ENCODE measurements around the gene DCTN2. TPM values are rescaled to one million over a fixed set of nuclear protein-coding genes. Genes with fewer than 3 reads are reported as not detected.

DCTN2 gene
- polyA plus RNA-seq, 1 of the 3 experiments (the other 2 are of a cell fraction) = 122 TPM

- CTCF ChIA-PET = interaction anchor here (0.9 to 6.1 kb wide), 6 partner anchors 13 to 245 kb away, joined by 3 to 28 read pairs (median 6); partner anchors contain the start of gene GLI1
Observed at GRCh38 chr12:57487055-57487596, 59.9 kb downstream of the DCTN2 start.

DNA sequence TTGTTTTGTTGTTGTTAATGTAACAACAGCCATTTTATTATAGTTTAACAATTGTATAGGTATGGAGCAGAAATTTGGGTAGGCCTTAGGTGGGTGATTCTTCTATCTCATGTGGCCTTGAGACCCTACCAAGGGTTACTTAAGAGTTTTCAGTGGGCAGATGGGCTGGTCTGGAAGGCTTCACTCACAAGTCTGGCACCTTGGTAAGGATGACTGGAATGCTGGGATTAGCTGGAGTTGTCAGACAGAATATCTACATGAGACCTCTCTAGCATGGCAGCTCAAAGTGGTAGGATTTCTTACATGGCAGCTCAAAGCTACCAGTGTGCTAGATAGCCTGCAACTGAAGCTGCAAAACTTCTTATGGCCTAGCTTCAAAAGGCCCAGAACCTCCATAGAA lies 61.3 kb downstream of the DCTN2 start:
- peaks cover 5% of the 10 kb centered on the region for H3F3A ChIP-seq (replicated peaks; ENCODE audit: insufficient read depth)
- no peak overlapping the region for H3K4me3 ChIP-seq (ENCODE audit: low read depth in 2 of 2, low read length in 1 of 2)
- H3K9ac ChIP-seq = no peak overlapping the region
- POLR2A ChIA-PET = no interaction called here
- no peak overlapping the region for H2AFZ ChIP-seq (ENCODE audit: low read depth)
- no peaks in the 10 kb centered on the region for H3K9me3 ChIP-seq
- H3K9me2 ChIP-seq = no peaks in the 10 kb centered on the region
- CTCF ChIA-PET = interaction anchor here (0.8 to 6.1 kb wide), 4 partner anchors 9 to 399 kb away, joined by 3 to 28 read pairs (median 6); partner anchors contain the start of gene GLI1
- H3K79me2 ChIP-seq (ENCODE audit: insufficient read depth) = peaks cover 27% of the 10 kb centered on the region
- no peak overlapping the region for H3K4me2 ChIP-seq
- no peak for DNase-seq
- H3K36me3 ChIP-seq (replicated peaks in 1 of 2; ENCODE audit: control insufficient read depth in 1 of 2, insufficient read depth in 2 of 2, low read length in 1 of 2) = peaks cover 17 to 21% of the 10 kb centered on the region in 2 experiments
- 0 out of 2 replicates have a peak, but pooled peaks cover 4% of the 10 kb centered on the region for H4K20me1 ChIP-seq (ENCODE audit: insufficient read depth)
- H3K27ac ChIP-seq (ENCODE audit: low read depth in 2 of 2, low read length in 1 of 2) = no peak overlapping the region
- TF ChIP-seq, protein P1, sequence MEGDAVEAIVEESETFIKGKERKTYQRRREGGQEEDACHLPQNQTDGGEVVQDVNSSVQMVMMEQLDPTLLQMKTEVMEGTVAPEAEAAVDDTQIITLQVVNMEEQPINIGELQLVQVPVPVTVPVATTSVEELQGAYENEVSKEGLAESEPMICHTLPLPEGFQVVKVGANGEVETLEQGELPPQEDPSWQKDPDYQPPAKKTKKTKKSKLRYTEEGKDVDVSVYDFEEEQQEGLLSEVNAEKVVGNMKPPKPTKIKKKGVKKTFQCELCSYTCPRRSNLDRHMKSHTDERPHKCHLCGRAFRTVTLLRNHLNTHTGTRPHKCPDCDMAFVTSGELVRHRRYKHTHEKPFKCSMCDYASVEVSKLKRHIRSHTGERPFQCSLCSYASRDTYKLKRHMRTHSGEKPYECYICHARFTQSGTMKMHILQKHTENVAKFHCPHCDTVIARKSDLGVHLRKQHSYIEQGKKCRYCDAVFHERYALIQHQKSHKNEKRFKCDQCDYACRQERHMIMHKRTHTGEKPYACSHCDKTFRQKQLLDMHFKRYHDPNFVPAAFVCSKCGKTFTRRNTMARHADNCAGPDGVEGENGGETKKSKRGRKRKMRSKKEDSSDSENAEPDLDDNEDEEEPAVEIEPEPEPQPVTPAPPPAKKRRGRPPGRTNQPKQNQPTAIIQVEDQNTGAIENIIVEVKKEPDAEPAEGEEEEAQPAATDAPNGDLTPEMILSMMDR (IDR thresholded peaks at IDR 0.05) = no peak
- TF ChIP-seq FOXM1 (IDR thresholded peaks at IDR 0.05; ENCODE audit: low read depth) (no peak), TCF12 (IDR thresholded peaks at IDR 0.05) (no peak), GATA2 (CRISPR knock-in tag; IDR thresholded peaks at IDR 0.05) (no peak), POLR2AphosphoS5 (IDR thresholded peaks at IDR 0.05; ENCODE audit: low read depth, low read length) (no peak), PBX3 (IDR thresholded peaks at IDR 0.05) (no peak), GABPA (IDR thresholded peaks at IDR 0.05; ENCODE audit: low read depth) (no peak), SIN3A (IDR thresholded peaks at IDR 0.05; ENCODE audit: borderline replicate concordance, low read depth, low read length) (no peak), FOXJ3 (CRISPR knock-in tag; IDR thresholded peaks at IDR 0.05) (no peak), ELF1 (IDR thresholded peaks at IDR 0.05) (no peak), RXRA (IDR thresholded peaks at IDR 0.05; ENCODE audit: borderline replicate concordance, low read depth) (no peak), ZBTB33 (IDR thresholded peaks at IDR 0.05; ENCODE audit: borderline replicate concordance, low read depth) (no peak), RAD21 (IDR thresholded peaks at IDR 0.05; ENCODE audit: low read length) (no peak), EP300 (IDR thresholded peaks at IDR 0.05; ENCODE audit: borderline replicate concordance in 1 of 2, low read depth in 1 of 2, low read length in 1 of 2) (no peak)
- TF ChIP-seq, protein P2, sequence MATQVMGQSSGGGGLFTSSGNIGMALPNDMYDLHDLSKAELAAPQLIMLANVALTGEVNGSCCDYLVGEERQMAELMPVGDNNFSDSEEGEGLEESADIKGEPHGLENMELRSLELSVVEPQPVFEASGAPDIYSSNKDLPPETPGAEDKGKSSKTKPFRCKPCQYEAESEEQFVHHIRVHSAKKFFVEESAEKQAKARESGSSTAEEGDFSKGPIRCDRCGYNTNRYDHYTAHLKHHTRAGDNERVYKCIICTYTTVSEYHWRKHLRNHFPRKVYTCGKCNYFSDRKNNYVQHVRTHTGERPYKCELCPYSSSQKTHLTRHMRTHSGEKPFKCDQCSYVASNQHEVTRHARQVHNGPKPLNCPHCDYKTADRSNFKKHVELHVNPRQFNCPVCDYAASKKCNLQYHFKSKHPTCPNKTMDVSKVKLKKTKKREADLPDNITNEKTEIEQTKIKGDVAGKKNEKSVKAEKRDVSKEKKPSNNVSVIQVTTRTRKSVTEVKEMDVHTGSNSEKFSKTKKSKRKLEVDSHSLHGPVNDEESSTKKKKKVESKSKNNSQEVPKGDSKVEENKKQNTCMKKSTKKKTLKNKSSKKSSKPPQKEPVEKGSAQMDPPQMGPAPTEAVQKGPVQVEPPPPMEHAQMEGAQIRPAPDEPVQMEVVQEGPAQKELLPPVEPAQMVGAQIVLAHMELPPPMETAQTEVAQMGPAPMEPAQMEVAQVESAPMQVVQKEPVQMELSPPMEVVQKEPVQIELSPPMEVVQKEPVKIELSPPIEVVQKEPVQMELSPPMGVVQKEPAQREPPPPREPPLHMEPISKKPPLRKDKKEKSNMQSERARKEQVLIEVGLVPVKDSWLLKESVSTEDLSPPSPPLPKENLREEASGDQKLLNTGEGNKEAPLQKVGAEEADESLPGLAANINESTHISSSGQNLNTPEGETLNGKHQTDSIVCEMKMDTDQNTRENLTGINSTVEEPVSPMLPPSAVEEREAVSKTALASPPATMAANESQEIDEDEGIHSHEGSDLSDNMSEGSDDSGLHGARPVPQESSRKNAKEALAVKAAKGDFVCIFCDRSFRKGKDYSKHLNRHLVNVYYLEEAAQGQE (IDR thresholded peaks at IDR 0.05; ENCODE audit: low read depth, low read length) = no peak
- H3K4me1 ChIP-seq (ENCODE audit: control insufficient read depth in 1 of 2, insufficient read depth in 2 of 2, low read depth in 1 of 2, low read length in 1 of 2) = peaks cover 6 to 9% of the 10 kb centered on the region in 2 experiments; a peak in 3 of 4 replicates
- H3K27me3 ChIP-seq (ENCODE audit: insufficient read depth) = no peaks in the 10 kb centered on the region; the same call in 1 of the 2 replicates

More at GRCh38 chr12:57487055-57487596, 59.9 kb downstream of the DCTN2 start:
- TF ChIP-seq CHD2 (IDR thresholded peaks at IDR 0.05; ENCODE audit: low read length, partially characterized antibody) (no peak), JUND (IDR thresholded peaks at IDR 0.05) (no peak), SMC3 (IDR thresholded peaks at IDR 0.05; ENCODE audit: low read depth, low read length) (no peak), MXI1 (IDR thresholded peaks at IDR 0.05; ENCODE audit: low read depth, low read length) (no peak), TEAD4 (IDR thresholded peaks at IDR 0.05; ENCODE audit: borderline replicate concordance, insufficient read depth) (no peak)
- Histone ChIP-seq H2AFZ (ENCODE audit: low read depth) (peak overlapping the region; percentile 95), H3K79me2 (ENCODE audit: insufficient read depth) (peaks cover 33% of the 10 kb centered on the region), H3K4me2 (peak overlapping the region; percentile 90), H4K20me1 (ENCODE audit: insufficient read depth) (0 out of 2 replicates have a peak, but pooled peaks cover 4% of the 10 kb centered on the region), H3K4me3 (ENCODE audit: low read depth in 2 of 2, low read length in 1 of 2) (peak overlapping the region in 1 of 2 experiments; percentile 100; a peak in 1 of 4 replicates), H3K4me1 (ENCODE audit: control insufficient read depth in 1 of 2, insufficient read depth in 2 of 2, low read depth in 1 of 2, low read length in 1 of 2) (peaks cover 6 to 9% of the 10 kb centered on the region in 2 experiments; a peak in 3 of 4 replicates), H3K9ac (no peak overlapping the region), H3F3A (replicated peaks; ENCODE audit: insufficient read depth) (peaks cover 8% of the 10 kb centered on the region), H3K9me3 (no peaks in the 10 kb centered on the region), H3K27me3 (ENCODE audit: insufficient read depth) (no peaks in the 10 kb centered on the region), H3K36me3 (replicated peaks in 1 of 2; ENCODE audit: control insufficient read depth in 1 of 2, insufficient read depth in 2 of 2, low read length in 1 of 2) (peaks cover 29 to 35% of the 10 kb centered on the region in 2 experiments), H3K27ac (ENCODE audit: low read depth in 2 of 2, low read length in 1 of 2) (no peak overlapping the region), H3K9me2 (no peaks in the 10 kb centered on the region)
- 93% methylated on average over 27 of the region's 27 CpGs for whole genome bisulfite sequencing (ENCODE audit: low lambda C conversion rate)
- DNase-seq = no peak
- POLR2A ChIA-PET = interaction anchor here (0.7 to 2.1 kb wide), 3 partner anchors 31 to 359 kb away, joined by 3 to 5 read pairs (median 5); partner anchors contain the start of genes DDIT3 and LRP1
